Adrenal gland (tissue), 19 donors: ENCODE data around the gene FUT4. TPM values are rescaled to one million over a fixed set of nuclear protein-coding genes. Genes with fewer than 3 reads are reported as not detected.

Source experiments
- DNase-seq, 7 donors: peaks; one replicate each; pipeline ENCODE4 v3.0.0-alpha.2; 2019 to 2020
- H3K27ac ChIP-seq, 5 donors: fragments of 200-600 bp; sonication (generic) in 4 of 5; 1 replicate in 3 of 5; 2 replicates in 2 of 5; pipeline versions ENCODE4 v1.5.1 to v1.8.0; 2016 to 2020; ENCODE audit warnings: mild to moderate bottlenecking in 1 of 5
- H3K27me3 ChIP-seq: fragments of 200-600 bp; 2 replicates; pipeline ENCODE4 v1.8.0; 2021
- H3K36me3 ChIP-seq, 2 donors: fragments of 200-600 bp; replicated peaks in 1 of 2; 1 replicate in 1 of 2; 2 replicates in 1 of 2; pipeline versions ENCODE4 v1.5.1 to v1.8.0; 2018 to 2022
- H3K4me1 ChIP-seq, 2 donors: fragments of 200-600 bp; replicated peaks in 1 of 2; 1 replicate in 1 of 2; 2 replicates in 1 of 2; pipeline versions ENCODE4 v1.5.1 to v1.8.0; 2018 to 2021
- H3K4me3 ChIP-seq, 4 donors: fragments of 200-600 bp; sonication (generic) in 3 of 4; one replicate each; pipeline ENCODE4 v1.5.1; 2016 to 2018
- H3K9me3 ChIP-seq, 3 donors: fragments of 200-600 bp; sonication (generic) in 1 of 3; replicated peaks in 1 of 3; 1 replicate in 2 of 3; 2 replicates in 1 of 3; pipeline versions ENCODE4 v1.5.1 to v1.8.0; 2016 to 2021
- CTCF ChIP-seq, 6 experiments: fragments of 450-650 bp in 4 of 6; fragments of 200-600 bp in 2 of 6; sonication (generic) in 1 of 6; IDR thresholded peaks; 1 replicate in 5 of 6; 2 replicates in 1 of 6; pipeline versions ENCODE4 v1.5.1 to v1.8.0; 2016 to 2021; ENCODE audit warnings: antibody characterized with exemption in 6 of 6, mild to moderate bottlenecking in 2 of 6, moderate library complexity in 1 of 6
- POLR2A ChIP-seq, 2 donors: fragments of 450-650 bp; IDR thresholded peaks; one replicate each; pipeline ENCODE4 v1.6.1; 2017; ENCODE audit warnings: antibody characterized with exemption in 2 of 2, mild to moderate bottlenecking in 2 of 2, moderate library complexity in 1 of 2
- WGBS, 4 donors: extraction: QIAGEN DNeasy Blood & Tissue Kit in 2 of 4; methylation state at CpG; one replicate each; pipeline versions ENCODE4 v1.1.5 to v1.1.7; 2013 to 2017; 5-methylcytosine and 5-hydroxymethylcytosine counted together
- intact Hi-C, 2 donors: fragments of 100-400 bp; cut with DNase I; formaldehyde crosslinking; loops; one replicate each; pipeline versions ENCODE4 v1.14.1 to v1.15.0; 2022 to 2023
- long read RNA-seq, 10 donors: library from polyadenylated mRNA in 3 of 10; unstranded in 2 of 10; stranded (forward) in 1 of 10; transcript quantifications; one replicate each; pipeline ENCODE4 v2.0.0 and lab custom pipeline, GENCODE V29; 2021 to 2026
- polyA plus RNA-seq, 3 donors: library from polyadenylated mRNA; stranded (reverse); fragments of 200-250 nt in 2 of 3; fragments of 350-450 nt in 1 of 3; fragmentation: Illumina TruSeq in 1 of 3; extraction: RNeasy Lipid Tissue Mini Kit (QIAGEN cat#74804) in 1 of 3; gene quantifications; one replicate each; pipeline ENCODE4 v1.2.3, GENCODE V29; 2013 to 2014
- total RNA-seq, 9 donors: library from RNA; depleted of rRNA in 4 of 9; stranded (reverse); fragments of >200 nt in 4 of 9; fragments of 120-200 nt in 1 of 9; fragmentation: NEBNext Ultra II Directional in 1 of 9; extraction: Animal tissue kit (Norgen Biotek cat#: 25700) in 1 of 9; gene quantifications; one replicate each; pipeline versions ENCODE4 v1.1.0 to v1.2.4, GENCODE V29; 2013 to 2023
- donor health status: healthy with polysubstance abuse.
- donor health status: Bipolar disorder and iron deficiency.
- donor health status: DM: yes; HTN: yes; CAD: no.
- donor health status: DM: no; HTN: no; CAD: no.
- donor health status: DM: no; HTN: no; CAD: no.
- donor health status: DM: yes; HTN: yes; CAD: no.

FUT4 gene
- 1 to 10 TPM; 2.5 to 5.8 (median 4.2) TPM for total RNA-seq
- polyA plus RNA-seq, result 1 to 10 TPM in 1 of 3 donors, under 1 TPM in 2; 0.61 to 1.4 (median 0.72) TPM
- long read RNA-seq, donor 1, full-length matches to known transcripts, result 3 of 3 reads
- long read RNA-seq, donor 1, partial matches to known transcripts, result 0 of 3 reads
- long read RNA-seq, donor 1, other reads (novel, unspliced or antisense), result 0 of 3 reads
- long read RNA-seq, donor 2, full-length matches to known transcripts, result 7 of 7 reads
- long read RNA-seq, donor 2, partial matches to known transcripts, result 0 of 7 reads
- long read RNA-seq, donor 2, other reads (novel, unspliced or antisense), result 0 of 7 reads
- long read RNA-seq, donor 3, full-length matches to known transcripts, result 4 of 4 reads
- long read RNA-seq, donor 3, partial matches to known transcripts, result 0 of 4 reads
- long read RNA-seq, donor 3, other reads (novel, unspliced or antisense), result 0 of 4 reads
- long read RNA-seq, donor 4, result 0 reads
- long read RNA-seq, donor 5, full-length matches to known transcripts, result 13 of 13 reads
- long read RNA-seq, donor 5, partial matches to known transcripts, result 0 of 13 reads
- long read RNA-seq, donor 5, other reads (novel, unspliced or antisense), result 0 of 13 reads
- long read RNA-seq, donor 6, result 0 reads
- long read RNA-seq, donor 7, full-length matches to known transcripts, result 2 of 2 reads
- long read RNA-seq, donor 7, partial matches to known transcripts, result 0 of 2 reads
- long read RNA-seq, donor 7, other reads (novel, unspliced or antisense), result 0 of 2 reads
- long read RNA-seq, donor 8, full-length matches to known transcripts, result 11 of 11 reads
- long read RNA-seq, donor 8, partial matches to known transcripts, result 0 of 11 reads
- long read RNA-seq, donor 8, other reads (novel, unspliced or antisense), result 0 of 11 reads
- long read RNA-seq, donor 9, full-length matches to known transcripts, result 9 of 9 reads
- long read RNA-seq, donor 9, partial matches to known transcripts, result 0 of 9 reads
- long read RNA-seq, donor 9, other reads (novel, unspliced or antisense), result 0 of 9 reads
- long read RNA-seq, donor 10, full-length matches to known transcripts, result 6 of 6 reads
- long read RNA-seq, donor 10, partial matches to known transcripts, result 0 of 6 reads
- long read RNA-seq, donor 10, other reads (novel, unspliced or antisense), result 0 of 6 reads

GRCh38 chr11:94543695-94544645 lies at the start of gene FUT4:
Gene FUT4 (plus strand): TSS chr11:94543921. CDS start chr11:94544134, 213 bp downstream.
- peaks cover 6 to 32% of the 10 kb centered on the region in 2 donors for H3K4me1 ChIP-seq
- TF ChIP-seq CTCF (IDR thresholded peaks at IDR 0.05) (peak in 1 of 6 experiments; percentile 16), POLR2A (IDR thresholded peaks at IDR 0.05) (peak; percentile 61 to 77)
- no peaks in the 10 kb centered on the region for H3K9me3 ChIP-seq
- 0 to 1% (median 1%) methylated on average over 47 to 109 of the region's 109 CpGs for WGBS, 4 donors
- H3K4me3 ChIP-seq, result peak within 1 kb of the TSS; percentile 49 to 88 (median 72)
- H3K36me3 ChIP-seq, result no peaks in the 10 kb centered on the region
- peak within 1 kb of the TSS; percentile 93 to 98 (median 96) for H3K27ac ChIP-seq
- peak; percentile 86 to 92 (median 88) for DNase-seq
- intact Hi-C loops, result no loop called here
- H3K27me3 ChIP-seq, result no peaks in the 10 kb centered on the region

- Histone ChIP-seq H3K36me3 (peaks cover 0 to 26% of the 10 kb centered on the region in 2 donors), H3K4me3 (peak overlapping the region; percentile 51 to 91 (median 72)), H3K4me1 (peaks cover 17 to 30% of the 10 kb centered on the region in 2 donors), H3K9me3 (no peaks in the 10 kb centered on the region), H3K27ac (peak overlapping the region; percentile 58 to 86 (median 79)), H3K27me3 (no peaks in the 10 kb centered on the region)
- DNase-seq, result no peak
- intact Hi-C loops, result no loop called here
- no peak for TF ChIP-seq CTCF (IDR thresholded peaks at IDR 0.05)
- peak in 1 of 2 donors; percentile 21 for TF ChIP-seq POLR2A (IDR thresholded peaks at IDR 0.05)
- WGBS, 4 donors, result 3 to 4% (median 3%) methylated on average over 7 to 19 of the region's 19 CpGs
Observed at GRCh38 chr11:94494126-94494680, 49.5 kb upstream of the FUT4 start.

- no peak overlapping the region for H3K27ac ChIP-seq
- peaks cover 0 to 37% of the 10 kb centered on the region in 2 donors for H3K36me3 ChIP-seq
- no peak for DNase-seq
- no peaks in the 10 kb centered on the region for H3K9me3 ChIP-seq
- intact Hi-C loops, result loop anchor here in 1 of 2 donors (10.0 kb wide), 3 partner anchors 325 to 605 kb away; no protein-coding TSS in a partner anchor
- WGBS, 4 donors, result 80 to 100% (median 88%) methylated on average over 2 of the region's 2 CpGs
- no peak for TF ChIP-seq POLR2A (IDR thresholded peaks at IDR 0.05)
- TF ChIP-seq CTCF (IDR thresholded peaks at IDR 0.05), result no peak
- peaks cover 2 to 8% of the 10 kb centered on the region in 2 donors for H3K4me1 ChIP-seq
- H3K27me3 ChIP-seq, result no peaks in the 10 kb centered on the region
- H3K4me3 ChIP-seq, result no peak overlapping the region
Observed at GRCh38 chr11:94500181-94500580, 43.5 kb upstream of the FUT4 start.
